IMR-90 (cell line): Measurements from ENCODE around the gene EXOSC3. TPM values are rescaled to one million over a fixed set of nuclear protein-coding genes. Genes with fewer than 3 reads are reported as not detected.

Experiments used
- ATAC-seq: fragments of 200-7000 bp; cut with Tn5 transposase; 2 replicates; pipeline ENCODE4 v1.9.1; 2020; ENCODE audit warnings: low read depth, mild to moderate bottlenecking, moderate library complexity
- BruUV-seq: library from RNA; stranded (reverse); fragments of 400-500 nt; replicated peaks from 2 replicates; lab custom pipeline; 2021; lab: Mats Ljungman, UMichigan
- CTCF ChIA-PET: fragments of 300-600 bp; formaldehyde crosslinking; extraction: SDS; loops from one replicate; lab custom pipeline; 2021; ENCODE audit warnings: antibody characterized with exemption; lab: Yijun Ruan, JAX
- POLR2A ChIA-PET: fragments of 300-600 bp; sonication (Branson Sonifier 250); formaldehyde crosslinking; loops from one replicate; lab custom pipeline; 2022; ENCODE audit warnings: antibody characterized with exemption; ENCODE audit not compliant: unreplicated experiment; lab: Charles Lee
- DNase-seq: peaks from one replicate; pipeline ENCODE4 v3.0.0; 2013
- H2AFZ ChIP-seq: replicated peaks from 2 replicates; pipeline ENCODE3; 2013; ENCODE audit warnings: low read length, mild to moderate bottlenecking; ENCODE audit not compliant: poor library complexity
- H2AK5ac ChIP-seq: 2 replicates; pipeline ENCODE4 v1.6.1; 2013; ENCODE audit warnings: low read depth, low read length, inconsistent platforms
- H2AK9ac ChIP-seq: replicated peaks from 2 replicates; pipeline ENCODE3; 2013; ENCODE audit warnings: mild to moderate bottlenecking, low read depth, low read length, moderate library complexity; ENCODE audit not compliant: poor library complexity
- H2BK120ac ChIP-seq: 2 replicates; pipeline ENCODE4 v1.6.1; 2013; ENCODE audit warnings: low read depth, low read length, inconsistent platforms
- H2BK15ac ChIP-seq: 3 replicates; pipeline ENCODE4 v1.6.1; 2013; ENCODE audit warnings: low read depth, low read length, inconsistent platforms
- H2BK20ac ChIP-seq: 2 replicates; pipeline ENCODE4 v1.6.1; 2013; ENCODE audit warnings: low read depth, mild to moderate bottlenecking, inconsistent platforms, low read length, moderate library complexity
- H2BK5ac ChIP-seq: 2 replicates; pipeline ENCODE4 v1.6.1; 2013; ENCODE audit warnings: mild to moderate bottlenecking, low read depth, low read length, inconsistent platforms; ENCODE audit not compliant: poor library complexity, severe bottlenecking
- H3K14ac ChIP-seq: replicated peaks from 2 replicates; pipeline ENCODE4 v1.6.1; 2013; ENCODE audit warnings: low read depth, low read length, inconsistent platforms
- H3K18ac ChIP-seq: 2 replicates; pipeline ENCODE4 v1.6.1; 2013; ENCODE audit warnings: low read depth, low read length, control low read depth
- H3K23ac ChIP-seq: 2 replicates; pipeline ENCODE4 v1.6.1; 2013; ENCODE audit warnings: low read depth, low read length, inconsistent platforms
- H3K27ac ChIP-seq: 2 replicates; pipeline ENCODE4 v1.5.1; 2013; ENCODE audit warnings: mild to moderate bottlenecking, control low read depth, low read length; ENCODE audit not compliant: insufficient read depth
- H3K27me3 ChIP-seq: 2 replicates; pipeline ENCODE4 v1.6.1; 2013; ENCODE audit warnings: low read length; ENCODE audit not compliant: control insufficient read depth, insufficient read depth
- H3K36me3 ChIP-seq: 2 replicates; pipeline ENCODE4 v1.6.1; 2013; ENCODE audit warnings: low read length, mixed read lengths; ENCODE audit not compliant: control insufficient read depth, insufficient read depth
- H3K4ac ChIP-seq: 2 replicates; pipeline ENCODE4 v1.6.1; 2013; ENCODE audit warnings: low read depth, low read length, inconsistent platforms
- H3K4me1 ChIP-seq: 2 replicates; pipeline ENCODE4 v1.6.1; 2013; ENCODE audit warnings: low read length, mixed read lengths; ENCODE audit not compliant: control insufficient read depth, insufficient read depth
- H3K4me2 ChIP-seq: 2 replicates; pipeline ENCODE4 v1.6.1; 2013; ENCODE audit warnings: low read depth, mild to moderate bottlenecking, control low read depth, low read length, moderate library complexity
- H3K4me3 ChIP-seq: 2 replicates; pipeline ENCODE4 v1.5.1; 2013; ENCODE audit warnings: low read depth, mild to moderate bottlenecking, control low read depth, low read length, moderate library complexity; ENCODE audit not compliant: insufficient read depth
- H3K56ac ChIP-seq: 2 replicates; pipeline ENCODE4 v1.6.1; 2013; ENCODE audit warnings: low read length, inconsistent platforms; ENCODE audit not compliant: insufficient read depth; ENCODE audit errors: extremely low read depth
- H3K79me1 ChIP-seq, 2 experiments: 2 replicates each; pipeline ENCODE4 v1.6.1; 2013; ENCODE audit warnings: low read length in 2 of 2, inconsistent platforms in 1 of 2, low read depth in 1 of 2
- H3K9ac ChIP-seq: 2 replicates; pipeline ENCODE4 v1.6.1; 2013; ENCODE audit warnings: low read depth, low read length, control low read depth
- H3K9me1 ChIP-seq: 2 replicates; pipeline ENCODE4 v1.6.1; 2013; ENCODE audit warnings: low read length, inconsistent platforms; ENCODE audit not compliant: insufficient read depth
- H3K9me3 ChIP-seq: 2 replicates; pipeline ENCODE4 v1.6.1; 2013; ENCODE audit warnings: low read length; ENCODE audit not compliant: control insufficient read depth, insufficient read depth
- H4K20me1 ChIP-seq: 2 replicates; pipeline ENCODE4 v1.6.1; 2013; ENCODE audit warnings: low read length, inconsistent platforms; ENCODE audit not compliant: insufficient read depth
- H4K5ac ChIP-seq: 2 replicates; pipeline ENCODE4 v1.6.1; 2013; ENCODE audit warnings: mild to moderate bottlenecking, low read depth, low read length, control low read depth
- H4K8ac ChIP-seq, 2 experiments: 2 replicates each; pipeline ENCODE4 v1.6.1; 2013; ENCODE audit warnings: low read depth in 2 of 2, low read length in 2 of 2, control low read depth in 1 of 2, inconsistent platforms in 1 of 2
- H4K91ac ChIP-seq: 2 replicates; pipeline ENCODE4 v1.6.1; 2013; ENCODE audit warnings: low read depth, low read length, inconsistent platforms; ENCODE audit not compliant: insufficient read depth
- CTCF ChIP-seq: conservative IDR thresholded peaks from 2 replicates; pipeline ENCODE4 v1.5.1; 2012; ENCODE audit warnings: mild to moderate bottlenecking, low read depth, low read length, improper control_type of control experiment
- ELK1 ChIP-seq: fragments of 150-350 bp; IDR thresholded peaks from 2 replicates; pipeline ENCODE4 v1.6.1; 2016; ENCODE audit warnings: low read depth, mild to moderate bottlenecking, low read length, moderate library complexity, borderline replicate concordance
- MAZ ChIP-seq: IDR thresholded peaks from 2 replicates; pipeline ENCODE4 v1.6.1; 2012; ENCODE audit warnings: low read depth, mild to moderate bottlenecking, low read length, improper control_type of control experiment, moderate library complexity, borderline replicate concordance
- NFE2L2 ChIP-seq: fragments of 150-350 bp; IDR thresholded peaks from 2 replicates; pipeline ENCODE4 v1.6.1; 2016; ENCODE audit warnings: low read depth, mild to moderate bottlenecking, low read length
- RAD21 ChIP-seq: IDR thresholded peaks from 2 replicates; pipeline ENCODE4 v1.6.1; 2012; ENCODE audit warnings: low read length, improper control_type of control experiment
- SMC3 ChIP-seq: fragments of 150-350 bp; IDR thresholded peaks from 2 replicates; pipeline ENCODE4 v1.6.1; 2016; ENCODE audit warnings: low read depth, mild to moderate bottlenecking, antibody characterized with exemption, low read length, moderate library complexity
- WGBS, 2 experiments: methylation state at CpG; one replicate each; pipeline versions ENCODE4 v1.1.5 to v1.1.7; 2013; ENCODE audit warnings: missing lambda C conversion rate in 2 of 2; ENCODE audit not compliant: insufficient read length in 1 of 2; ENCODE audit errors: extremely low coverage in 2 of 2; 5-methylcytosine and 5-hydroxymethylcytosine counted together
- dilution Hi-C: fragments of 300-500 bp; cut with HindIII; formaldehyde crosslinking; loops from one replicate; pipeline ENCODE4 v1.14.3; 2018; ENCODE audit warnings: low sequenced_read_pairs; ENCODE audit not compliant: unreplicated experiment
- in situ Hi-C: fragments of 300-500 bp; cut with MboI; formaldehyde crosslinking; loops from 3 replicates; pipeline ENCODE4 v1.14.3; 2019; ENCODE audit warnings: low sequenced_read_pairs, inconsistent platforms, mixed read lengths
- intact Hi-C: fragments of 100-400 bp; cut with micrococcal nuclease; formaldehyde crosslinking; loops from 2 replicates; pipeline ENCODE4 v1.10.0; 2022
- polyA plus RNA-seq, 3 experiments: library from polyadenylated mRNA; depleted of rRNA; stranded (reverse); fragments of >200 nt; gene quantifications; 2 replicates each; pipeline ENCODE4 v1.2.3, GENCODE V29; 2012; ENCODE audit warnings: low replicate concordance in 1 of 3
- total RNA-seq: library from RNA; depleted of rRNA; stranded (reverse); fragments of >200 nt; gene quantifications from 2 replicates; pipeline ENCODE4 v1.2.3, GENCODE V29; 2012

EXOSC3 gene
- total and polyA plus RNA-seq, 2 of the 4 experiments (the other 2 are of a cell fraction), result 27.1 to 28.9 TPM

DNA sequence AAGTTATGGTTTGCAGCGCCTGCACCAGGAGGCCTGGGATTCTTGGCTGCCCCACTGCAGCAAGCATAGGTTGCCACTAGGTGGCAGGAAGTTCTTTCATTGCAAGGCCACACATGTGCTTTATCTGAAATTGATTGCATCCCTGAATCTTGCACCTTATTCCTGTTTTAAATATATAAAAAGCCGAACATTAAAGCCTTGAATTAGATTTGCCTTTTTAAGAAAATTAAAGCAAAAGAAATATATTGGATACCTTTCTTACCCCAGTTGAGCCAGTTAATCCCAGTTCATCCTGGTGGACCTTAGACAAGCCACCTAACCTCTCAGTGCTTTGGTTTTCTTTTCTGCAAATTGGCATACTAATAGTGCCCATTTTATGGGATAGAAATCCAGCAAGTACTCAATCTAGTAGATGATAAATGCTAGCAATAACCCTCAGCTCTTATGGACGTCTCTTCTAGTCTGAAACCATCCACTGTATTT lies 37.6 kb downstream of the EXOSC3 start:
- POLR2A ChIA-PET, result no interaction called here
- no CpG with 5 or more reads among the region's 3 CpGs for WGBS, 2 experiments

More for the DNA sequence above, 37.6 kb downstream of the EXOSC3 start:
- no peak overlapping the region for H2BK5ac ChIP-seq
- peaks cover 6% of the 10 kb centered on the region; the same call in 1 of the 2 replicates for H4K20me1 ChIP-seq
- no peak overlapping the region for H3K14ac ChIP-seq
- no TSS peak for BruUV-seq
- intact Hi-C loops (loop anchor here (2.0 to 10.0 kb wide), 6 partner anchors 37 to 657 kb away; partner anchors contain the start of gene EXOSC3), in situ Hi-C loops (no loop called here), dilution Hi-C loops (no loop called here)
- no peaks in the 10 kb centered on the region for H3K79me1 ChIP-seq
- peaks cover 21% of the 10 kb centered on the region for H3K27me3 ChIP-seq
- CTCF ChIA-PET, result no interaction called here
- H3K4me1 ChIP-seq, result peaks cover 8% of the 10 kb centered on the region
- TF ChIP-seq SMC3 (peak; percentile 64), RAD21 (peak; percentile 81), CTCF (peak; percentile 79), MAZ (no peak), ELK1 (no peak), NFE2L2 (no peak)
- ATAC-seq (peak; percentile 85), DNase-seq (peak; percentile 78)
- H3K27ac ChIP-seq, result no peak overlapping the region
- no peaks in the 10 kb centered on the region for H3K36me3 ChIP-seq
- H4K91ac ChIP-seq, result no peak overlapping the region
- H3K9me1 ChIP-seq, result no peaks in the 10 kb centered on the region
- no peak overlapping the region for H2AK9ac ChIP-seq
- no peak overlapping the region for H3K23ac ChIP-seq
- no peak overlapping the region for H2BK15ac ChIP-seq
- H2BK20ac ChIP-seq, result no peak overlapping the region; the same call in 1 of the 2 replicates
- H3K18ac ChIP-seq, result no peak overlapping the region
- no peak overlapping the region for H3K4me2 ChIP-seq
- H3K56ac ChIP-seq, result no peak overlapping the region
- no peak overlapping the region for H3K9ac ChIP-seq
- no peak overlapping the region for H2BK120ac ChIP-seq
- peak overlapping the region; percentile 9 for H2AFZ ChIP-seq
- 0 out of 4 replicates have a peak overlapping the region, but pooled peaks of 1 of the 2 experiments have one; percentile 1 for H4K8ac ChIP-seq
- no peak overlapping the region for H3K4me3 ChIP-seq
- H3K4ac ChIP-seq, result no peak overlapping the region
- no peaks in the 10 kb centered on the region for H3K9me3 ChIP-seq
- H2AK5ac ChIP-seq, result no peak overlapping the region
- H4K5ac ChIP-seq, result no peak overlapping the region
